K562 (cell line): Measurements from ENCODE around the gene OPRM1. TPM values are rescaled to one million over a fixed set of nuclear protein-coding genes. Genes with fewer than 3 reads are reported as not detected.
"Not testable (repeated sequence)": the region's sequence is repeated elsewhere in the genome, so short reads cannot be mapped to it uniquely, and the experiment has no call there.

Source experiments
- ATAC-seq: fragments of 200-7000 bp; cut with Tn5 transposase; 3 replicates; pipeline ENCODE4 v1.9.1; 2020; ENCODE audit warnings: moderate library complexity
- BruUV-seq: library from RNA; stranded (reverse); fragments of 400-500 nt; replicated peaks from 2 replicates; lab custom pipeline; 2021; lab: Mats Ljungman, UMichigan
- CTCF ChIA-PET: fragments of 300-600 bp; formaldehyde crosslinking; extraction: SDS; loops from one replicate; lab custom pipeline; 2021; ENCODE audit warnings: low intra/inter-chr PET ratio; lab: Yijun Ruan, JAX
- POLR2A ChIA-PET: fragments of 300-600, 350-650 bp; sonication (Branson Sonifier 250); formaldehyde crosslinking; extraction: SDS; loops from one replicate; lab custom pipeline; 2021; ENCODE audit warnings: antibody characterized with exemption, inconsistent platforms; lab: Yijun Ruan, JAX
- DNase-seq, 4 experiments: peaks; one replicate each; pipeline versions ENCODE4 v3.0.0 to v3.0.0-alpha.2; 2011 to 2018; ENCODE audit warnings: low spot score in 3 of 4, mixed read lengths in 3 of 4; ENCODE audit errors: extremely low read depth in 1 of 4
- FAIRE-seq: peaks from 2 replicates; lab custom pipeline; 2011; peaks lifted over from hg19 to GRCh38; lab: Jason Lieb, UNC
- H2AFZ ChIP-seq: 2 replicates; pipeline ENCODE4 v1.6.0; 2011; ENCODE audit warnings: low read depth, low read length, control low read depth, inconsistent platforms
- H3K27ac ChIP-seq: fragments of 200-600 bp; 3 replicates; pipeline ENCODE4 v1.8.0; 2011; ENCODE audit warnings: low read depth, mild to moderate bottlenecking, control low read depth, inconsistent platforms, low read length, moderate library complexity, mixed read lengths; ENCODE audit errors: extremely low read depth
- H3K27me3 ChIP-seq, 2 experiments: fragments of 300-600 bp in 1 of 2; 2 replicates in 1 of 2; 3 replicates in 1 of 2; pipeline versions ENCODE4 v1.6.0 to v1.8.0; 2011; ENCODE audit warnings: inconsistent platforms in 2 of 2, low read length in 2 of 2, mild to moderate bottlenecking in 1 of 2, mixed read lengths in 1 of 2, moderate library complexity in 1 of 2; ENCODE audit not compliant: control insufficient read depth in 2 of 2, insufficient read depth in 2 of 2
- H3K36me3 ChIP-seq: fragments of 300-600 bp; 3 replicates; pipeline ENCODE4 v1.8.0; 2011; ENCODE audit warnings: mild to moderate bottlenecking, low read length, inconsistent platforms; ENCODE audit not compliant: control insufficient read depth, insufficient read depth
- H3K4me1 ChIP-seq, 2 experiments: fragments of 200-600 bp in 1 of 2; replicated peaks in 1 of 2; 2 replicates in 1 of 2; 3 replicates in 1 of 2; pipeline versions ENCODE4 v1.5.1 to v1.8.0; 2011; ENCODE audit warnings: inconsistent platforms in 2 of 2, low read length in 2 of 2, mild to moderate bottlenecking in 1 of 2, mixed read lengths in 1 of 2, moderate library complexity in 1 of 2; ENCODE audit not compliant: control insufficient read depth in 2 of 2, insufficient read depth in 2 of 2
- H3K4me2 ChIP-seq: 2 replicates; pipeline ENCODE4 v1.6.1; 2011; ENCODE audit warnings: low read length, control low read depth, inconsistent platforms, mixed read lengths; ENCODE audit not compliant: insufficient read depth
- H3K4me3 ChIP-seq: fragments of 200-600 bp; sonication (generic), shearing (Covaris generic); 2 replicates; pipeline ENCODE4 v1.5.1; 2016; ENCODE audit warnings: control low read depth, inconsistent platforms
- H3K79me2 ChIP-seq: fragments of 200-600 bp; 3 replicates; pipeline ENCODE4 v1.8.0; 2011; ENCODE audit warnings: low read length, inconsistent platforms; ENCODE audit not compliant: control insufficient read depth, insufficient read depth
- H3K9ac ChIP-seq, 2 experiments: 2 replicates each; pipeline versions ENCODE4 v1.6.0 to v1.6.1; 2011; ENCODE audit warnings: low read depth in 2 of 2, low read length in 2 of 2, control low read depth in 1 of 2, inconsistent platforms in 1 of 2, mild to moderate bottlenecking in 1 of 2, mixed read lengths in 1 of 2; ENCODE audit not compliant: insufficient read depth in 1 of 2
- H3K9me1 ChIP-seq: one replicate; pipeline ENCODE4 v1.6.0; 2011; ENCODE audit warnings: inconsistent platforms, mild to moderate bottlenecking, low read length, moderate library complexity; ENCODE audit not compliant: control insufficient read depth, insufficient read depth
- H3K9me3 ChIP-seq: replicated peaks from 2 replicates; pipeline ENCODE4 v1.5.1; 2011; ENCODE audit warnings: low read depth, low read length, inconsistent platforms; ENCODE audit not compliant: control insufficient read depth, insufficient read depth
- H4K20me1 ChIP-seq: replicated peaks from 2 replicates; pipeline ENCODE4 v1.6.1; 2011; ENCODE audit warnings: low read length, inconsistent platforms, mixed read lengths; ENCODE audit not compliant: control insufficient read depth, insufficient read depth
- CTCF ChIP-seq, 3 experiments: IDR thresholded peaks in 2 of 3; conservative IDR thresholded peaks in 1 of 3; 2 replicates each; pipeline ENCODE4 v1.5.1; 2011 to 2012; ENCODE audit warnings: low read length in 3 of 3, mild to moderate bottlenecking in 3 of 3, control low read depth in 2 of 3, improper control_type of control experiment in 1 of 3, inconsistent platforms in 1 of 3, low read depth in 1 of 3, mixed read lengths in 1 of 3, moderate library complexity in 1 of 3; ENCODE audit not compliant: insufficient read depth in 2 of 3
- E2F4 ChIP-seq: sonication (generic); formaldehyde crosslinking; IDR thresholded peaks from 2 replicates; pipeline ENCODE4 v1.8.0; 2022; ENCODE audit warnings: mild to moderate bottlenecking, low read depth, missing genetic modification reagents
- EZH2 ChIP-seq: IDR thresholded peaks from 2 replicates; pipeline ENCODE4 v1.6.1; 2012; ENCODE audit warnings: low read depth, mild to moderate bottlenecking, inconsistent platforms, low read length, borderline replicate concordance
- HDAC8 ChIP-seq: fragments of 450-650 bp; IDR thresholded peaks from 2 replicates; pipeline ENCODE4 v1.6.1; 2016; ENCODE audit warnings: mild to moderate bottlenecking, missing genetic modification characterization, moderate library complexity, missing compliant biosample characterization
- NBN ChIP-seq: fragments of 450-650 bp; IDR thresholded peaks from 2 replicates; pipeline ENCODE4 v1.6.1; 2016; ENCODE audit warnings: low read depth, mild to moderate bottlenecking
- PHF20 ChIP-seq: fragments of 450-650 bp; IDR thresholded peaks from 2 replicates; pipeline ENCODE4 v1.6.1; 2018; ENCODE audit not compliant: partially characterized antibody
- RBM14 ChIP-seq: fragments of 200-400 bp; formaldehyde crosslinking; IDR thresholded peaks from 2 replicates; pipeline ENCODE4 v1.6.1; 2018; ENCODE audit warnings: low read depth, mild to moderate bottlenecking, low read length, moderate library complexity, borderline replicate concordance; ENCODE audit not compliant: insufficient read depth
- SIX5 ChIP-seq, 2 experiments: IDR thresholded peaks; 2 replicates each; pipeline ENCODE4 v1.6.1; 2011; ENCODE audit warnings: low read length in 2 of 2, borderline replicate concordance in 1 of 2, low read depth in 1 of 2, mild to moderate bottlenecking in 1 of 2, moderate library complexity in 1 of 2; ENCODE audit not compliant: insufficient read depth in 1 of 2
- SP1 ChIP-seq: sonication (generic); formaldehyde crosslinking; IDR thresholded peaks from 2 replicates; pipeline ENCODE4 v1.8.1; 2022; ENCODE audit warnings: mild to moderate bottlenecking, missing genetic modification reagents
- TSC22D4 ChIP-seq: fragments of 450-650 bp; IDR thresholded peaks from 2 replicates; pipeline ENCODE4 v1.6.1; 2016; ENCODE audit warnings: missing genetic modification characterization, missing biosample characterization, control low read depth
- WGBS: fragments of 100-300 bp; shearing (Covaris generic); methylation state at CpG from one replicate; pipeline ENCODE4 v1.1.6; 2016; ENCODE audit warnings: low coverage, mixed read lengths; ENCODE audit not compliant: insufficient coverage; ENCODE audit errors: missing lambda C conversion rate; 5-methylcytosine and 5-hydroxymethylcytosine counted together
- in situ Hi-C: fragments of 300-500 bp; cut with MboI; formaldehyde crosslinking; loops from 4 replicates; pipeline ENCODE4 v1.15.0; 2018; ENCODE audit warnings: inconsistent platforms, mixed read lengths
- intact Hi-C: fragments of 100-400 bp; cut with micrococcal nuclease; formaldehyde crosslinking; loops from 2 replicates; pipeline ENCODE4 v1.14.2; 2022
- polyA plus RNA-seq, 8 experiments: library from polyadenylated mRNA; depleted of rRNA in 4 of 8; stranded (reverse) in 5 of 8; unstranded in 3 of 8; fragments of >200 nt; fragmentation: Nextera tagmentation in 2 of 8; fragmentation: Illumina TruSeq in 1 of 8; extraction: Ambion mirVana in 2 of 8; extraction: Trizol in 1 of 8; gene quantifications; 2 replicates each; pipeline versions ENCODE4 v1.2.1 to v1.2.3, GENCODE V29; 2011 to 2014; ENCODE audit warnings: inconsistent platforms in 1 of 8, missing spikeins in 1 of 8
- total RNA-seq, 7 experiments: library from RNA; depleted of rRNA in 6 of 7; stranded (reverse); fragments of >200 nt in 6 of 7; fragmentation: Illumina TruSeq in 2 of 7; extraction: Trizol in 2 of 7; gene quantifications; 2 replicates each; pipeline versions ENCODE4 v1.2.1 to v1.2.3, GENCODE V29; 2011 to 2021; ENCODE audit warnings: low replicate concordance in 1 of 7

OPRM1 gene
- total and polyA plus RNA-seq, 9 of the 15 experiments (the other 6 are each of a cell fraction or from before 2014, with no cell fraction given), result not detected

GRCh38 chr6:154170106-154170505, 131.1 kb downstream of the OPRM1 start:
- Histone ChIP-seq H2AFZ (no peak overlapping the region), H3K9ac (no peak overlapping the region), H3K4me3 (no peak overlapping the region), H3K27ac (no peak overlapping the region), H3K27me3 (no peaks in the 10 kb centered on the region), H3K79me2 (no peaks in the 10 kb centered on the region), H3K4me2 (no peak overlapping the region), H3K36me3 (no peaks in the 10 kb centered on the region), H3K4me1 (no peaks in the 10 kb centered on the region), H4K20me1 (no peaks in the 10 kb centered on the region; the same call in 1 of the 2 replicates)
- WGBS, result 0% methylated on average over 2 of the region's 2 CpGs
- intact Hi-C loops, result no loop called here
- in situ Hi-C loops, result loop anchor here (25.0 kb wide), 1 partner anchor 642 kb away; no protein-coding TSS in a partner anchor
- CTCF ChIA-PET, result no interaction called here
- ATAC-seq, result no peak
- no peak for TF ChIP-seq HDAC8 (tag)
- no peak for TF ChIP-seq PHF20
- TF ChIP-seq TSC22D4 (tag), result no peak
- TF ChIP-seq EZH2, result no peak
- TF ChIP-seq SIX5 (IDR thresholded peaks at IDR 0.05; ENCODE audit: borderline replicate concordance in 1 of 2, insufficient read depth in 1 of 2, low read depth in 1 of 2, low read length in 2 of 2), result no peak
- no peak for TF ChIP-seq SP1 (CRISPR knock-in tag)
- no peak for TF ChIP-seq NBN
- no peak for TF ChIP-seq RBM14
- no peak for TF ChIP-seq CTCF (IDR thresholded peaks at IDR 0.05 in 2 of 3, conservative IDR thresholded peaks at IDR 0.05 in 1 of 3; ENCODE audit: insufficient read depth in 2 of 3, low read depth in 1 of 3, low read length in 3 of 3)
- TF ChIP-seq E2F4 (CRISPR knock-in tag), result no peak
- TF ChIP-seq, all 486 proteins: peak for 0
- Histone ChIP-seq H3K9me3 (no peaks in the 10 kb centered on the region), H3K9me1 (no peaks in the 10 kb centered on the region)
- POLR2A ChIA-PET, result no interaction called here
- DNase-seq (no peak), FAIRE-seq (no peak)
- BruUV-seq, result no TSS peak

GRCh38 chr6:154172393-154172792, 133.4 kb downstream of the OPRM1 start:
- POLR2A ChIA-PET, result interaction anchor here (1.9 kb wide), 1 partner anchor 10 kb away, joined by 4 read pairs; no protein-coding TSS in a partner anchor
- BruUV-seq, H3K79me2 ChIP-seq, H3K9me1 ChIP-seq, H3K4me1 ChIP-seq, H3K4me2 ChIP-seq, H4K20me1 ChIP-seq, H3K9me3 ChIP-seq, H2AFZ ChIP-seq, H3K27ac ChIP-seq, H3K4me3 ChIP-seq, ATAC-seq, intact Hi-C loops, H3K36me3 ChIP-seq, FAIRE-seq, H3K27me3 ChIP-seq, H3K9ac ChIP-seq, CTCF ChIA-PET, DNase-seq: not testable (repeated sequence)
- WGBS, result 0% methylated on average over 5 of the region's 5 CpGs
- in situ Hi-C loops, result loop anchor here (25.0 kb wide), 1 partner anchor 640 kb away; no protein-coding TSS in a partner anchor
